SU-DHL-6 (cell line): ENCODE results near the gene SLC38A8.

Experiments used
- EZH2phosphoT487 ChIP-seq: fragments of 200-600 bp; sonication (generic), shearing (Covaris generic); conservative IDR thresholded peaks from 2 replicates; pipeline ENCODE4 v1.6.1; 2018; ENCODE audit warnings: mild to moderate bottlenecking, antibody characterized with exemption, low read length, moderate library complexity, mixed read lengths
- TF ChIP-seq, protein P1 (sequence below): fragments of 200-600 bp; sonication (generic); IDR thresholded peaks from one replicate; pipeline ENCODE4 v1.5.1; 2017; ENCODE audit warnings: antibody characterized with exemption, mild to moderate bottlenecking, low read length, moderate library complexity; ENCODE audit not compliant: insufficient read depth, poor library complexity, severe bottlenecking

DNA sequence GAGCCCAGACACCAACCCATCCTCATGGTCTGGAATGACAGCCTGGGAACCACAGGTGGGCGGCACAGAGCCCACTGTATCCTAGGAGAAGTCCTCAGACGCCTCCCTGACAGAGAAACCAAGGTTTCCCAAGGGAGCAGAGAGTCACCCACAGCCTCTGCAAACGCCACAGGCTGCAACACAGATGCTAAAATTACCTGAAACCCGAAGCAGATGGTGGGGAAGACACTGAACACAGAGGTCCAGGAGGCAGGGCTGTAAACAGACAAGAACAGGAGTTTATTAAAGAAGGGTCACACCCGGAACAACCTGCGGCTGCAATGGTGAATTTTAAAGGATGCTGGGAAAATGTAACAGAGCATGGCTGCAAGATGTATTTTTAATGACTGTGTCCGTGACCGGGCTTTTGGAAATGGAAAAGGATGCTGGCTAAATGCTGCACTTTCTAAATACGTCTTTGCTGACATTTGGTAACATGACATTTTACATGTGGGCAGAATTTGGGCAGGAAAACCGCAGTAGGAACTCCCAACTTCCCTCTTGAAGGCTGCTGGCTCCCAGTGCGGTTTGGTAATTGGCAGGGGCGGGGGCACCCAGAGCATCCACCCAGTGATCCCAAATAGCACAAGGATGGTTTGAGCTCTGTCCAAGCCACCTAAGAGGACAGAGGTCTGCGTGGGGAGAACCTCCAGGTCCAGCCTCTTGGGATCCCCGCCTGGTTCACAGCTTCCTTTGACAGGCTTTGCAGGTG lies 13.1 kb downstream of the SLC38A8 start:
- TF ChIP-seq, protein P1, sequence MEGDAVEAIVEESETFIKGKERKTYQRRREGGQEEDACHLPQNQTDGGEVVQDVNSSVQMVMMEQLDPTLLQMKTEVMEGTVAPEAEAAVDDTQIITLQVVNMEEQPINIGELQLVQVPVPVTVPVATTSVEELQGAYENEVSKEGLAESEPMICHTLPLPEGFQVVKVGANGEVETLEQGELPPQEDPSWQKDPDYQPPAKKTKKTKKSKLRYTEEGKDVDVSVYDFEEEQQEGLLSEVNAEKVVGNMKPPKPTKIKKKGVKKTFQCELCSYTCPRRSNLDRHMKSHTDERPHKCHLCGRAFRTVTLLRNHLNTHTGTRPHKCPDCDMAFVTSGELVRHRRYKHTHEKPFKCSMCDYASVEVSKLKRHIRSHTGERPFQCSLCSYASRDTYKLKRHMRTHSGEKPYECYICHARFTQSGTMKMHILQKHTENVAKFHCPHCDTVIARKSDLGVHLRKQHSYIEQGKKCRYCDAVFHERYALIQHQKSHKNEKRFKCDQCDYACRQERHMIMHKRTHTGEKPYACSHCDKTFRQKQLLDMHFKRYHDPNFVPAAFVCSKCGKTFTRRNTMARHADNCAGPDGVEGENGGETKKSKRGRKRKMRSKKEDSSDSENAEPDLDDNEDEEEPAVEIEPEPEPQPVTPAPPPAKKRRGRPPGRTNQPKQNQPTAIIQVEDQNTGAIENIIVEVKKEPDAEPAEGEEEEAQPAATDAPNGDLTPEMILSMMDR, result no peak
- TF ChIP-seq EZH2phosphoT487, result no peak
